Purkinje cell (primary cell): ENCODE results near the gene RAB15. TPM values are rescaled to one million over a fixed set of nuclear protein-coding genes. Genes with fewer than 3 reads are reported as not detected.

ENCODE experiments used
- polyA plus RNA-seq: library from polyadenylated mRNA; unstranded; fragments of >200 nt; fragmentation: Nextera tagmentation; gene quantifications from 2 replicates; pipeline ENCODE4 v1.2.1, GENCODE V29; 2014

The RAB15 gene
- 4.3 and 13.8 TPM in 2 replicates for polyA plus RNA-seq

DNA sequence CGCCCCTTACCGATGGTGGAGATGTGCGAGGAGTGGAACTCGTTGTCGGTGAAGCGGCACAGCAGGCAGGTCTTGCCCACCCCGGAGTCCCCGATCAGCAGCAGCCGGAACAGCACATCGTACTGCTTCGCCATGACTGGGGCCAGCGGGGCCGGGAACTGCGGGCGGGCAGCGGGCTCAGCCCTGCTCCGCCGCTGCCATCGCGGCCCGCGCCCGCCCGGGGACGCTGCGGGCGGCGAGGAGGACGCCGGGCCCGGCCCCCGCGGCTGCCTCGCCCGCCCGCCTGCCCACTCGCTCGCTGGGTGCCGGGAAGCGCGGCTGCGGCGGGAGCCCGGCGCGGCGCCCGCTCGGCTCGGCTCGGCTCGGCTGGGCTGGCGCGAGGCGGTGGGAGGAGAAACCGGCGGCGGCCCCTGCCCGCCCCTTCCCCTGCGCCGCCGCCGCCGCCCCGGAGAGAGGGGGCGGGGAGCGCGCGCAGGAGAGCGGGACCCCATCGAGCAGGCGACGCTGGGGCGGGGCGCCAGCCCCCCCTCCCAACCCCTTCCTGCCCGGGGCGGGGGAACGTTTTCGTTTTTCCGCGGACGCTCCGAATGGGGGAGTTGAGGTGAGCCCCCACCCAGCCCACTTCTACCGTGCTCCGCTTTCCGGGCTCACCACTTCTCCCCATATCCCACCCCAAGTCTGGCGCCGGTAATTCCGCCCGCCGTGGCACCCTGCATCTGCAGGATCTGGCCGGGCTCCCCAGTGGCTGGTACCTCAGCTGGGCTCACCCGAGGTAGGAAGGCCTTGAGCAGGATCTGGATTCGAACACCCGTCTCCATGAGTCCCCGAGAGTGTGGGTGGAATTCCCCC is at the start of gene RAB15:
RAB15 (minus strand) TSS at position 394 of the 849 bp plus-strand sequence; CDS start at position 134, 260 bp downstream.

DNA sequence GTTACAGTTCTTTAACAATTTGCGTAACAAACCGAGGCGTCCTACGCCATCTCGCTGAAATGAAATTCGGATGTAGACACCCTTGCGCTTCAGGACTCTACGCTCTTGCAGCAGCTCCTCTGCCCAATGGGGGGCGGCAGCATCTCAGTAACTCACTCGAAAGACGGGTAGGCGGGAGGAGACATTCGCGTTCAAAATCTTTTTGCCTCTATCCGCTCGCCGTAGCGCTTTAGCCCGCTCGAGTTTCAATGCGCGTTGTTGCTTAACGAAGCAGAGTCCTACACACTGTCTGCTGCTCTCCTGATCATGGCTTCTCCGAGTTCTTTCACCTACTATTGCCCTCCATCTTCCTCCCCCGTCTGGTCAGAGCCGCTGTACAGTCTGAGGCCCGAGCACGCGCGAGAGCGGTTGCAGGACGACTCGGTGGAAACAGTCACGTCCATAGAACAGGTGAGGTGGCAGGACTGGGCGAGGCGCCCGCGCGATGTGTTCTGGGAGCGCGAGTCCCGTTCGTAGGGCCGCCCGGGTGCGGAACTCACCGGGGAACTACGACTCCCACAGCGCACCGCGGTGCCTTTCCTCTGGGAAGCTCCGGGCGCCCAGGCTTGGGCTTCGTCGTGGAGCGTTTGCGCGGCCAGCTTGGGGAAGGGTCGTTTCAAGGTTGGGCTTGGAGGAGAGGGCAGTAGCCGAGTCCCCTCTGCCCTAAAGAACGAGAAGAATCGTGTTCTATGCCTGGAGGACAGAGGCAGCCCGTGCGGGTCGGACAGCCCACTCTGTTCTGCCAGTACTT is 14.7 kb upstream of the RAB15 start, which contains the start of gene FNTB:
FNTB (plus strand) TSS at position 248 of the 790 bp plus-strand sequence; CDS start at position 307, 59 bp downstream.

DNA sequence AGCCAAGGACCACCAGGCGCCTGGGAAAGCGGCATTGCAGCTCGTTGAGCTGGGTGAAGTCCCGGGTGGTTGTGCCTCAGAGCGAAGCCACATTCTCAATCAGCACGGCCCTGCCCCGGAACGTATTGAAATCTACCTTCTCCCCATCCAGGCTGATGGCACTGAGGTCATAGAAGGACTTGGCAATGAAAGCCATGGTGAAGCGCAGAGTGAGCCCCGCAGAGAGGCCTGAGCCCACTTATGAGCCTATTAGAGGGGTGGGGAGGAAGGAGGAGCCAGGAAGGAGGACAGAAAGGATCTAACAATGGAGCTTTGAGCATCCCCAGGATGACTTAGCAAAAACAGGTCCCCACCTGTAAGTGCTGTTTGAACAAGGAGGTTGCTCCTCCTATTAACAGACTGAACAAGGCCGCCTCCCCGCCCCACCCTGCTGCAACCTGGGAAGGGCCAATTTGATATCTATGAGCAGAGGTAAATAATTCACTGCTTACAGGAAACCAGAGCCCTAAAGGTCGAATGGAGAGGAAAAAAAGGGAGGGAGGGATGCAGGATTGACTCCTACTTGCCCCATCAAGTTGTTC is 29.5 kb downstream of the RAB15 start, which contains the start of gene GPX2:
GPX2 (minus strand) TSS at position 215 of the 581 bp plus-strand sequence; CDS start at position 196, 19 bp downstream.

DNA sequence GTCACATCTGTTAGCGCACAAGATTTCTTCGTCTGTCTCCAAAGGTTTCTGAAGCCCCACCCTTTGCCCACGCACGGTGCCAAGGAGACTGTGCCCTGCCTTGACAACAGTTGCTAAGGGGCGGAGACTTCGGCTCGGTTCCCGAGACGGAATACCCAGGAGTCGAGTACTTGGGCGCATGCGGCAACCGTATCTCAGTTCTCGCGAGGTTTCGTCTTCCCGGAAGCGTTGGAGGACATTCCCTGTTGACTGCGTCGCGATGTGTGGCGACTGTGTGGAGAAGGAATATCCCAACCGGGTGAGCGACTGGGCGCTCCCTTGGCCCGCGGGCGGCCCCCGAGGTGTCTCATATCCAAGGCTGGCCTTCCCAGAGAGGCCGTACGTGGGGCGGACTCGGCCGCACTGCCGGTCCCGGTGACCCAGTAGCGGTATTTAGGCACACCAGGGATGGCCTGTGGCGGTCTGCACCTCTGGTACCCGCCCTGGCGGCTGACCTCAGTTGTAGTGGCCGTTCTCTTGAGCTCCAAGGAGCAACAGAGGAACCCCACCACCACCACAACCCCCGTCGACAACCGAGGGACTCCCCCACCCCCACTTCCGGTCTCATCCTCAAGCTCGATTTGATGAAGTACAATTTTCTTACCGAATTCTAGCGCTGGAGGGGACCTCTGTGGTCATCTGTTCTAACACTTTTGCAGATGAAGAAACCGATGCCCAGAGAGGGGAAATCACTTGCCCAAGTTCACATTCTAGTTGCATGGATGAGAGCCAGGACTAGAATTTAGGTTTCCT is 57.7 kb downstream of the RAB15 start, which contains the start of gene CHURC1:
CHURC1 (plus strand) TSS at position 219 of the 792 bp plus-strand sequence; CDS start at position 260, 41 bp downstream.

Other genes with a start within 250 kb of the RAB15 start
- 0.50 and 1.0 TPM in 2 replicates for gene SPTB, start 92.4 kb downstream of the RAB15 start, polyA plus RNA-seq
- 309 and 360 TPM in 2 replicates for gene CHURC1, start 57.9 kb downstream of the RAB15 start, polyA plus RNA-seq
- gene GPX2, start 29.6 kb downstream of the RAB15 start, polyA plus RNA-seq = 5.0 TPM in 1 of 2 replicates, not detected in the other
- gene FNTB, start 14.6 kb upstream of the RAB15 start, polyA plus RNA-seq = 19.4 and 19.6 TPM in 2 replicates
- 11.4 and 20.4 TPM in 2 replicates for gene MAX, start 130.2 kb upstream of the RAB15 start, polyA plus RNA-seq